SK-N-MC (cell line): ENCODE data around the gene MS4A4E.
"Not testable (repeated sequence)": the region's sequence is repeated elsewhere in the genome, so short reads cannot be mapped to it uniquely, and the experiment has no call there.

ENCODE experiments used
- EZH2 ChIP-seq: fragments of 200-600 bp; sonication (generic); IDR thresholded peaks from one replicate; pipeline ENCODE4 v1.6.1; 2017; ENCODE audit warnings: antibody characterized with exemption
- POLR2AphosphoS5 ChIP-seq: IDR thresholded peaks from 2 replicates; pipeline ENCODE4 v1.6.1; 2012; ENCODE audit warnings: mild to moderate bottlenecking, low read depth, low read length, borderline replicate concordance

DNA sequence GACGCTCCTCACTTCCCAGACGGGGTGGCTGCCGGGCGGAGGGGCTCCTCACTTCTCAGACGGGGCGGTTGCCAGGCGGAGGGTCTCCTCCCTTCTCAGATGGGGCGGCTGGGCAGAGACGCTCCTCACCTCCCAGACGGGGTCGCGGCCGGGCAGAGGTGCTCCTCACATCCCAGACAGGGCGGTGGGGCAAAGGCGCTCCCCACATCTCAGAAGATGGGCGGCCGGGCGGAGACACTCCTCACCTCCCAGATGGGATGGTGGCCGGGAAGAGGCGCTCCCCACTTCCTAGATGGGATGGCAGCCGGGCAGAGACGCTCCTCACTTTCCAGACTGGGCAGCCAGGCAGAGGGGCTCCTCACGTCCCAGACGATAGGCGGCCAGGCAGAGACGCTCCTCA, 41.6 kb downstream of the MS4A4E start:
- not testable (repeated sequence) for TF ChIP-seq EZH2, POLR2AphosphoS5
